ENCODE results near the gene NPHP4.

Gene NPHP4

DNA sequence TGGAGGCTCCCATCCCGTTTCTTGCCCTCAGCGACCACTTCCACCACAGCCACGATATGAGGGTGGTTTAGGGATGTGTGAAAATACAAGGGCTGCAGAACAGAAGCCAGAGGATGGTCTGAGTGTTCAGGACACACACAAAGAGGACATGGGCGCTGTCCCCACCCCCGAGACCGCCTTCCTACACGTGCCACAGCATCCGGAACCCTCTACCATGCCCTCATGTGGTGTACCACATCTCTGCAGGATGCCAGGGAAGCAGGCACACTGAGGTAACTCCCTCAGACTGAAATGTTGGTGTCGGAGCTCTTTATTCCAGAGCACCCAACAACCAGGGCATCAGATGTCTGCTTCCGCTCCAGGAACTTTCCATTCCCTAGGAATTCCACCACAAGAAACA is 23.1 kb downstream of the NPHP4 start:
- DNase-seq = no peak

DNA sequence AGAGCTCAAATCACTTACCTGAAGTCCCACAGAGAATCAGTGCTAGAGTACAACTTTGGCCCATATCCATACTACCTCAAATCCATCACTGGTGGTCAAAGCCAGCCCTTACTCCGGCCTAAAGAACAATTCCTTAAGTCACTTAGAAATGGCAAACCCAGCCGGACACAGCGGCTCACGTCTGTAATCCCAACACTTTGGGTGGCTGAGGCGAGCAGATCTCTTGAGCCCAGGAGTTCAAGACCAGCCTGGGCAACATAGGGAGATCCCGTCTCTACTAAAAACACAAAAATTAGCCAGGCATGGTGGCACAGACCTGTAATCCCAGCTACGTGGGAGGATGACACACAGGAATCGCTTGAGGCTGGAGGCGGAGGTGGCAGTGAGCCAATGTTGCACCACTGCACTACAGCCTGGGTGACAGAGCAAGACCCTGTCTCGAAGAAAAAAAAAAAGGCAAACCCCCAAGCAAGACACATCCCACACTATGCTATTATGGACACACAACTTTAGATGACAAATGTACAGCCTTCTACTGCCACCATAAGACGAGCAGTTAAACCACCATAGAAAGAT is 24.0 kb downstream of the NPHP4 start:
- no peak for DNase-seq

DNA sequence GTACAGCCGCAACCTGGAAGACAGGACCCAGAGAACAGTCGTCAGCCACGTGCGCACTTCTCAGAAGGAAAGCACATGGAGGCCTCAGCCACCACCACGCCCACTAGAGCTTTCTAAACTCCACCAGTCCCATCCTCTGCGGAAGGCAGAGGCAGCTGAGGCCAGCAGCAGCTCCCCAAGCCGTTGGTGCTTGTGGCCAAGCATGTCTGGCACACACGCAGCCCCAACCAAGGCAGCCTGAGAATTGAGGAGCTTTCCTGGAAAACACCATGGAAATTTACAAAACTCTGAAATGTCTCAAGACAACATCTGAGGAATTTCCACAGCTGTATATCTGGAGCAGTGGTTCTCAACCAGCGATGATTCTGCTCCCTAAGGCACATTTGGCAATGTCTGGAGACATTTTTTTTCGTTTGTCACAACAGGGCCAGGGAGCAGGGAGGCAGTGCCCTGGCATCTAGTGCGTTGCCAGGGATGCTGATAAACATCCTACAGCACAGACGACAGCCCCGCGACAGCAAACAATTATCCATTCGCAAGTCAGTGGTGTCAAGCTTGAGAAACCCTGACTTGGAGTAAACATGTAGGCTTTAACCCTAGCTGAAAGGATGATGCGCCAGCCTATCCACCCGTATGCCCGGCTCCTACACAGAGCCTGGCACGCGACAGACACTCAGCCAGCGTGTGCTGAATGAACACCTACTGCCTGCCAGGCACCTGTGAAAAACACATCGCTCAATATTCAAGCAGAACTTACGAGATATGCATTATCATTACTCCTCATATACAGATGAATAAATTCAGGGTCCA is 24.7 kb downstream of the NPHP4 start:
- no peak for DNase-seq

- no peak for DNase-seq
These were observed 25.6 kb downstream of the NPHP4 start for GRCh38 chr1:5966543-5967205.

- DNase-seq = no peak
These were observed 26.6 kb downstream of the NPHP4 start for GRCh38 chr1:5965586-5966131.

DNA sequence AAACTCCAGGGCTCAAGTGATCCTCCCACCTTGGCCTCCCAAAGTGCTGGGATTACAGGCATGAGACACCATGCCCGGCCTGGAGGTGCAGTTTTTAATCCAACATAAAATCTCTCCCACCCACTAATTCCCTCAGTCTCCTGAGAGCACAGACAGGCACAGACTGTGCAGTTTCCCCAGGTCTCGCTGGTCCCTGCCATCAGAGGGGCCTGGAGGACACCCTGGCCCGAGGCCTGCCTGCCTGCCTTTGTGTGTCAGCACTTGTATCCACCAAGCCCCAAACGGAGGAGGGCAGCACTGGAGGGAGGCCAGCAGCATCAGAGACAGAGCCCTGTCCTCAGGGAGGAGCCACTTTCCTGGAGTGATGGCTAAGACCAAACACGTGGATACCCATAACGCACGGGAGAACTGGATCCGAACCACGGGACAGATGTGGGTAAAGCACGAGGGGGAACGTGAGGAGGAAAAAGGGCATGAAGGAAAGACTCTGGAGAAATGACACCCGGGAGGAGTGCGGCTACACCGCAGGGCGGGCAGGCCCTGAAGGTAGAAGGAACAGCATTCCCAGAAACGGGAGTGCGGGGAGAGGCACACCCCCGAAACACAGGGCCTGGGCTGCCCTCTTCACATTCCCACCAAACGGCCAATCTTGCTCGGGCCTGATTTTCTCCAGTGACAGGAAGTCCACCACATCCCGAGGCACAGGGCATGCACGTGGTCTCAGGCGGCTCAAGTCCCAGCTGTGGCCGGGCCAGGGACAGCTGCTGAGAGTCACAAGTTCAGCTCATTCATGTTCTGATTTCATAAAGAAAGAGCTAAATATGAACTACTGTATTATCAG is 29.7 kb downstream of the NPHP4 start:
- DNase-seq = no peak

DNA sequence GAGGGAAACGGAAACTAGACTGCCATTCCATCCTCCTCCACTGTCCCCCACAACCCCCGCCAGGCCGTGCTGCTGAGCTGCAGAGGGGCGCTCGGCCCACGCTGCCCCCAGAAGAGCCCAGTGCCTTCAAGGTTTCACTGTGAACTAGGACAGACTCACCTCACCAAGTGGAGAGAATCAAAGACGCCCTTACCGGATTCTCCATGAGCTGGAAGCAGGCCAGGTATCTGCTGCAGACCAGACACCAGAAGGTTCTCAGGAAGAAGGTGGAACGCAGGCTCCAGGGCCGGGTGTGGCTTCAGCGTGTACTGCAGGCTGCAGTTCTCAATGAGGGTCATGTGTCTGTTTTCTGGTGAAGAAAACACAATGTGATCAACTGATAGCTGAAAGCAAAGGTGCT is 30.6 kb downstream of the NPHP4 start:
- no peak for DNase-seq

DNA sequence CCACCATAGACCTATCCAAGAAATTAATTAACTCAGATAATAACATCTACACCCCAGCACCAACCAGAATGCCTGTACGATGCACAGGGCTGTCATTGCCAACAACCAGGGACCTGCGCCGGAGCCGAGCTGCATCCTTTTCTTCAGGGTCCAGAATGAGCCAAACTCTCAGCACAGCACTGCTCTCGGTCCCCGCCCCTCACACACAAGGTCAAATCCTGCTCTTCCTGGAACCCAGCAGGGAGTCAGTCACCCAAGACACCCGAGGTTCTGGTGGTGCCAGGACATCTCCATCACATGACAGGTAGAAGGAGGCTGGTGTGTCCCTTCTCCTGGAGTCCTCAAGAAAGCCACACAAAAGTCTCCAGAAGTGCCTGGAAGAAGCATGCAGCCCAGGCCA is 31.9 kb downstream of the NPHP4 start:
- DNase-seq = no peak

- DNase-seq = no peak
These were observed 32.5 kb downstream of the NPHP4 start for GRCh38 chr1:5959667-5960230.

DNA sequence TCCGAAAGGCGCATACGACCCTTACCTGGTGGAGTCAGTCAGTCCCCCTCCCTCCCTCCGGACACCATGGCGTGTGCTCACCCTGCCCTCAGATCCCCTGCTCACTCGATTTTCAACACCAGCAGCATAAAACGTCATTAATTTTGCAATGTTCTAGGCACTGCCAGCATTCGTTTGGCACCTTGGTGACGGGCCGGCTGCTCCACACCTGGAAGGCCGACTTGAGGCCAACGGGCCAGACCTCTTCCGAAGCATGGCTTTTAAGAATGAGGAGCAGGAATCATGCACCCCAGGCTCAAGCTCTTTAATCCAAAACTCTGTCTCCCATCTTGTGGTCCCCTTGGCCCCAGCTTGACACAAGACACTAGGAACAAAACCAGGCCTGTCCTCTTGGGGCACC is 33.1 kb downstream of the NPHP4 start:
- no peak for DNase-seq

- no peak for DNase-seq
These were observed 36.0 kb downstream of the NPHP4 start for GRCh38 chr1:5956022-5956830.

DNA sequence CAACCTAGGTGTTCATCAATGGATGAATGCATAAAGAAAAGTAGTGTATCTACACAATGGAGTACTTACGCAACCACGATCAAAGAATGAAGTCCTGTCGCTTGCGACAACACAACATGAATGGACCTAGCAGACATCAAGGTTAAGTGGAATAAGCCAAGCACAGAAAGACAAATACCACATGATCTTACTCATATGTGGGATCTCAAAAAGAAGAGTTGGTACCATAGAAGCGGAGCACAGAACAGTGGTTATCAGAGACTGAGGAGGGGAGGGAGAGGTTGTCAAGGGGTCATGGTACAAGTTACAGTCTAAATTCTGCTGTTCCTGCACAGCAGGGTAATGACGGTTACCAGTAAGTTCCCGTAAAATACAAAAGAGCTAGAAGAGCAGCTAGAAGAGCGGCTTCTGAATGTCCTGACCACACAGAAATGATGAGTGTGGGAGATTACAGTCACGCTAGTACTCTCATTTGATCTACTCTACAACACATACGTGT is 36.7 kb downstream of the NPHP4 start:
- no peak for DNase-seq

DNA sequence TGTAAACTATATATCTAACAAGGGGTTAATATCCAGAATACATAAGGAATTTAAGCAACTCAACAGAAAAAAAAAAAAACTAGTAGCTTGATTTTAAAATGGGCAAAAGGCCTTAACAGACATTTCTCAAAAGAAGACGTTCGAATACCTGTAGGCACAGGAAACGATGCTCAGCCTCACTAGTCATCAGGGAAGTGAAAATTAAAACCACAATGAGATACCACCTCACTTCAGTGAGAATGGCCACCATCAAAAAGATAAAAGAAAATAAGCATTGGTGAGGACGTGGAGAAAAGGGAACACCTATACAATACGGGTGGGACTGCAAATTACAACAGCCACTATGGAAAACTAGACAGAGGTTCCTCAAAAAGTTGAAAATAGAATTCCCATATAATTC is 37.3 kb downstream of the NPHP4 start:
- no peak for DNase-seq

DNA sequence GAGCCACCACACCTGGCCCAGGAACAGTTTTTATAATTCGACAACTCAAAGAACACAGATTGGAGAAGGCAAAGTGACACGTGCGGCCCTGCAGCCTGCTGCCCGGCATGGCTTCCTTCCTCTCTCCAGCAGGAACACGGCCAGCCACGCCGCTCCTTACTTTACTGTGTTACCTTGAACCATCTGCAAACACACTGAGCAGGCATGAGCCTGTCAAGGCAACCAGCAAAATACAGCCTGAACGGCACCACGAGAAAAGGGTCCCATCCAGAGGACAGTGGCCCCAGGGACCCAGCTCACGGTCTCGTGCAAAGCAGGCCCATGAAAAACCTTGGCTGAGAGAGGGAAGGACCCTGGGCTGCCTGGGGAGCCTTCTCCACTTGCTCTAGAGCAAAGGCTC is 38.8 kb downstream of the NPHP4 start:
- DNase-seq = no peak

DNA sequence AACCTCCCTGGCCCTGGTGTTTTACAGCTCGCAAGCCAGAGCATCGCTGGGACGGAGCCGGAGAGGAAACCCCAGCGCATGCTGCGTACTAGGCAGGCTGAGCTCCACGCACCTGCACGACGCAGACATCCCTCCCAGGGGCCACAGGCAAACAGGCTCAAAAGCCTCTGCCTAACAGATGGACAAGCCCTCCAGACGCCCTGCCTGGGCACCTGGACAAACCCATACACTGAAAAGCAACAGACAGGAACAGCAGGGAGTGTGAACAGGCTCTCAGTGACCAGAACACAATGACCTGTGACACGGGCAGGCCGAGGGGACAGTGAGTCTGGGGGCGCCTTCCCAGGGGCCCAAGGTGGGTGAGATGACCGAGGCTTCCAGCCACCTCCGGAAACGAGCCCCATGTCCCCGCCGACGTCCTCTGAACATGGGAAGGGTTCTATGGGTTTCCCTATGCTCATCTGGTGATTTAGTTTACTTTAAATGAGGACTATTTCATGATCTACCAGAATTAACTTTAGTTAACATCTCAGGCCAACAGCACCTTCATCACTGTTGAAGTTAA is 40.3 kb downstream of the NPHP4 start:
- DNase-seq = no peak

GRCh38 chr1:5950994-5951785 is 41.0 kb downstream of the NPHP4 start:
- no peak for DNase-seq

DNA sequence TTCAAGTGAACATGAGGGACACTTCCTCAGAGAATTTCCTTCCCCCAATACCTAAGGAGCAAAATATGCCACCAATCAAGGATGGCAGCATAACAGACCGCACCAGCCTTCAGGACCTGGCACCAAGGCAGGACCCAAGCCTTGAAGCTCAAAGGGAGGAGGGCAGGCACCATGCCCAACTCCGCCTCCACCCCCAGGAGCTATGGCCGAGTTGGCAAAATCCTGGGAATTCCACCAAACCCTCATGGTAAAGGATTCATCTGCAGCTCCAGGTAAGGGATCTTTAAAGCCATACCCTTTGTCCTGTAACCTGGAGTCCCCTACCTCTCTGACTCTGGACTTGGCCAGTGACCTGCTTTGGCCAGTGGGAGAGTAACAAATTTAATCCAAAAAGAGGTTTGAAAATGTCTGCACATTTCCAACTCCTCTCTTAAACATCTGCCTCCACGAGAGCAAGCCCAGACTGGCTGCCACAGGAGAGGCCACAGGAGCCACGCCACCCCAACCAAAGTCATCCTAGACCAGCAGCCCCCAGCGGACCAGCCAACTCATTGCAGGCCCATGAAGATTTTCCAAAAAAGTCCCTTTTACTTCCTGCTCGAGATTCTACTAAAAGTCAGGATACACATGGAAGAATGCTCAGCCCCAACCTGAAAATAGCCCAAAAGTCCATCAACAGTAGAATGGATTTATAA is 41.9 kb downstream of the NPHP4 start:
- no peak for DNase-seq

DNA sequence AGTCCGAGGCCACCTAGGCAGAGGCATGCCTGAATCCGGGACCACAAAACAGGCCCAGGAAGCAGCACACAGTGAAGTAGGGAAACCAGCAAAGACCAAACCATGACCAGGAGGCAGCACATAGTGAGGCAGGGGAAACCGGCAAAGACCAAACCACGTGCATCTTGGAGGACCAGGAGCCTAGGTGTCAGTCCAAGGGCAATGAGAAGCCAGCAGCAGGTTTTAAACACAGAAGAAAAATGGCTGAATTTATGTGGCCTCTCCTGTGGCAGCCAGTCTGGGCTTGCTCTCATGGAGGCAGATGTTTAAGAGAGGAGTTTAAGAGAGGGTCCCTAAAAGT is 42.5 kb downstream of the NPHP4 start:
- no peak for DNase-seq

GRCh38 chr1:5949085-5949760 is 43.0 kb downstream of the NPHP4 start:
- DNase-seq = no peak
